HL-60/S4 treated with phorbol 12-myristate 13-acetate at 8.2 ng/mL for 4 days and 3 days (cell line): ENCODE results near the gene SLC25A6.
"Not testable (repeated sequence)": the region's sequence is repeated elsewhere in the genome, so short reads cannot be mapped to it uniquely, and the experiment has no call there.

Experiments used
- in situ Hi-C: fragments of 300-500 bp; cut with MboI; formaldehyde crosslinking; loops from 2 replicates; pipeline ENCODE4 v1.15.0; 2022; ENCODE audit warnings: low sequenced_read_pairs

The SLC25A6 gene

DNA sequence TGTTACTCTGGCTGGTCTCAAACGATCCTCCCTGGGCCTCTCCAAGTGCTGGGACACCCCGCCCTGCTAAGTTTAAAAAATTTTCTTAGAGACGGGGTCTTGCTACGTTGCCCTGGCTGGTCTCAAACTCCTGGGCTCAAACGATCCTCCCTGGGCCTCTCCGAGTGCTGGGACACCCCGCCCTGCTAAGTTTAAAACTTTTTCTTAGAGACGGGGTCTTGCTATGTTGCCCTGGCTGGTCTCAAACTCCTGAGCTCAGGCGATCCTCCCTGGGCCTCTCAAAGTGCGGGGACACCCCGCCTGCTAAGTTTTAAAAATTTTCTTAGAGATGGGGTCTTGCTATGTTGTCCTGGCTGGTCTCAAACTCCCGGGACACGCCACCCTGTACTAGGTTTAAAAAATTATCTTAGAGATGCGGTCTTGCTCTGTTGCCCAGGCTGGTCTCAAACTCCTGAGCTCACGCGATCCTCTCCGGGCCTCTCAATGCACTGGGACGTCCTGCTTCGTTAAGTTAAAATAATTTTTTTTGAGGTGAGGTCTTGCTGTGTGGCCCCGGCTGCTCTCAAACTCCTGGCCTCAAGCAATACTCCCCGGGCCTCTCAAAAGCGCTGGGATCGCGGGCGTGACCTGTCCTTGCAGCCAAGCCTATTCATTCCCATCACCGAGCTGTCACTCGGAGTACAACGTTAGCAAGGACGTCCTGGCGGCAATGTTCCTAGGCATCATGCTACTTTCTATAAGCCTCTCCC, 1.1 kb downstream of the SLC25A6 start:
- in situ Hi-C loops = no loop called here

DNA sequence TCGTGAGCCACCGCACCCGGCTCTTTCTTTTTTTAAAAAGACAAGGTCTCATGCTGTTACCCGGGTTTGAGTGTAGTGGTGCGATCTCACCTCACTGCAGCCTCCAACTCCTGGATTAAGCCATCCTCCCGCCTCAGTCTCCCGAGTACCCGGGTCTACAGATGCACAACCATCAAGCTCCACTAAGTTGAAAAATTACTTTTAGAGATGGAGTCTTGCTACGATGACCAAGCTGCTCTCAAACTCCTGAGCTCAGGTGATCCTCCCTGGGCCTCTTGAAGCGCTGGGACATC, 2.0 kb downstream of the SLC25A6 start:
- in situ Hi-C loops = no loop called here

DNA sequence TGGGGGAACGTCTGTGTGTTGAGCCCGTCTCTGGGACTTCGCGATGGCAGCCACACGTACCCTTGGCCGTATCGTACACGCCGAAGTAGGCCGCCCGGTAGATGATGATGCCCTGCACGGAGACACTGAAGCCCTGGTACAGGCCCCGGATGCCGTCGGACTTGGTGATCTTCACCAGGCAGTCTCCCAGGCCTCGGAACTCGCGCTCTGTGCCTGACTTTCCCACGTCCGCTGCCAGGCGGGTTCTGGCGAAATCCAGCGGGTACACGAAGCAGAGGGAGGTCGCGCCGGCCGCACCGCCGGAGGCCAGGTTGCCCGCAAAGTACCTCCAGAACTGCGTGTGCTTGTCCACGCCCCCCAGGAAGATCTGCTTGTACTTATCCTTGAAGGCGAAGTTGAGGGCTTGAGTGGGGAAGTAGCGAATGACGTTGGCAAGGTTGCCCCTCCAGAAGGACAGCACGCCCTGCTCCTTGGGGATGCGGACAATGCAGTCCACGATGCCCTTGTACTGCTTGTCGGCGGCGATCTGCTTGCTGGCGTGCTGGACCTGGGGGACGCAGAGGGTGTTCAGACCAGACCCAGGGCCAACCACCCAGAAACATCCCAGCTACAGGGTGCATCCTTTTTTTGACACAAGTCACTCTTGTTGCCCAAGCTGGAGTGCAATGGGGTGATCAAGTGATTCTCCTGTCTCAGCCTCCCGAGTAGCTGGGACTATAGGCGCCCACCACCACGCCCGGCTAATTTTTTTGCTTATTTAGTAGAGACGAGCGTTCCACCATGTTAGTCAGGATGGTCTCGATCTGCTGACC, 2.5 kb downstream of the SLC25A6 start:
- in situ Hi-C loops = no loop called here

DNA sequence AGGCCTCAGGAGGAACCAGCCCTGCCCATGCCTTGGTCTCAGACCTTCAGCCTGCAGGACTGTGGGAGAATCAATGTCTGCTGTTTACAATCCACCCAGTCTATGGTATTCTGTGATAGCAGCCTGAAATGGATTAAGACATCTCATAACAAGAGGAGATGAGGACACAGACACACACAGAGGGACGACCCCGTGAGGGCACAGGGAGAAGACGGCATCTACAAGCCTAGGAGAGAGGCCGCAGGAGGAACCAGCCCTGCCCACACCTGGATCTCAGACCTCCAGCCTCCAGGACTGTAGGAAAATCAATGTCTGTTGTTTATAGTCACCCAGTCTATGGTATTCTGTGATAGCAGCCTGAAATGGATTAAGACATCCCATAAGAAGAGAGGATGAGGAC, 3.3 kb downstream of the SLC25A6 start:
- in situ Hi-C loops = no loop called here

DNA sequence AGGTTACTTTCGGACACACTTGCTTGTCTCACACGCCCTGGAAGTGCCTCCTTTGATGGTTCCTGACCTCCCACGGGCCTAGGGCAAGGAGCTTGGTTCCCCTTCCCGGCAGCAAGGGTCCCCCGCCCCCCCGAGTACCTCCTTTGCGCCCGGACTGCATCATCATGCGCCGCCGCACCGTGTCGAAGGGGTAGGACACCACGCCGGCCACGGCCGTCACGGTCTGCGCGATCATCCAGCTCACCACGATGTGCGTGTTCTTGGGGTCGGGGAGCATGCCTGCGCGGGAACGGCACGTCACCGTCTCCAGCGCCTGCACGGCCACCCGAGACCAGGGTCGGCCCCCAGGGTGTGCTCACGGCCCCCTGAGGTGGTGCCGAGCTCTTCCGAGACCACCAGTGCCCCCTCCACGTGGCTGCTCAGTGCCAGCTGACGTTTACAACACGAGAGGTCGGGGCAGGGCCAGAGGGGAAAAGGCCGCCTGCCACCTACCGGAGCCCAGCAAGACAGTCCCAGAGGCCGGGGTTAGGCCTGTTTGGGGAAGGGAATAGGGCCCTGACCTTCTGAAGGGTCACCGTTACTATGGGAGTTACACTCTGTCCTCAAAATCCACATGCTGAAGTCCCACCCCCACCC, 4.7 kb downstream of the SLC25A6 start:
- in situ Hi-C loops = no loop called here

DNA sequence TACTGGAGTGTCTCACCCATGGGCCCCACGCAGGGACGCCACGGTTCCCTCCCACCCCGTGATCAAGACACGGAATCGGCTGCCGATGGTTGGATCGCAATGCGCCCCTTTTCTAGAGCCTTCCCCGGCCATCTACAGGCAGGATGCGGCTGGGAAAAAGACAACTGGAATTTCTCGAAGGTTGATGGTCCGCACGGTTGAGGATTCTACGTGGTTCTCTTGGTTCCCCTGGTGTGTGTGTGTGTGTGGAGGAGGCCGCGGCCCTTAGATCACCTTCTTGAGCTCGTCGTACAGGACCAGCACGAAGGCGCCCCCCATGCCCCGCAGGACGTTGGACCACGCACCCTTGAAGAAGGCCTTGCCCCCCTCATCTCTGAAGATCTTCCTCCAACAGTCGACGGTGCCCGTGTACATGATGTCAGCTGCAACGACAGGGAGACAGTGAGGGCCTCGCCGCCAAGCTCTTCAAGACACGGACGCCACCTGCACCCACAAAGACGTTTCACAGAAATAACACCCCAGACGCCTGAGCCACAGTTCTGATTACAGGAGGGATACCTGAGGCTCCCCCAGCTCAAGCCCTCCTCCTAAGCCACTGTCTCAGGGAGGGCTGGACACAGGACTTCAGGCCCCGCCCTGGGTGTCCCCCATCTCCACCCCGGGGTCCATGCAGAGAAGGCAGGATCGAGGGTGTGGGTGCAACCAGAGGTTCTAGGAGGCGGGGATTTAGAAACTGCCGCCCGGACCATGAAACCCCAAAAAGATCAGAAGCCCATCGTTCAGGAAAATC, 5.4 kb downstream of the SLC25A6 start:
- in situ Hi-C loops = no loop called here

DNA sequence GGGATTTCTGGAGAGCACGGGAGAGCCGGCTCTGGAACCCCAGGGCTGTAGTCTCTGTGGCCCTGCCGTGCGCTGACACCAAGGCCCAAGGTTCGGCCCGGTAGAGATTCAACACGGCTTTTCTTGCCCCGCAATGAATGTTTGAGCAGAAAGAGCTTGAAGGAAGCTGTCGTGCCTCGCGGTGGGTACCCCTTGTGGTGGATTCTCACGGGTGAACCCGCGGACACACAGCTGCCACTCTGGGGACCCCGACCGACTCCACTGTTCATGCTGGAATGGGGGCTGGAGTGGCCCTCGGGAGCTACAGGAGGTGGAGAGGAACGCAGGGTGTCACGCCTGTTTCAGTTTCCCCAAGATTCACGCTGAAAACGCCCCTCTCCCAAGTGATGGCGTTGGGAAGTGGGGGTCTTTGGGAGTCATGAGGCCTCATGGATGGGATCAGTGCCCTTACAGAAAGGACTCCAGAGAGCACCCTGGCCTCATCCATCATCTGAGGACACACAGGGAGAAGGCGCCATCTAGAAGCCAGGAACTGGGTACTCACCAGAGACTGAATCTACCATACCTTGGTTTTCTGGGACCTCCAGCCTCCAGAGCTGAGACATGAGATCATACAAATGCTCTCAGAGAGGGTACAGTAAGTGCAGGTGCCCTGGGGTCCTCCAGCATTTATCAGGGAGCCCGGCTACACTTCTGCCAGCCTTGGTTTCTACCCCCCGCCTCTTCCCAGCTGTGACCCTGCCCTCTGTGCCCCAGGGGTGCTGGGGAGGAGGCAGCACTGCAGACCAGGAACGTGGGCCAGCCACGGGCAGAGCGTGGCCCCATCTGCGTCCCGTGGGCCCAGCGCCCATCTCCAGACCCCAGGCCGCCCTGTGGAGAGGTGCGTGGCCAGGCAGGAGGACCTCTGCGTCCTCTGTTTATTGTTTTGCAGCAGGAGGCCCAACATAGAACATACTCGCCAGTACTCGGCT, 6.4 kb downstream of the SLC25A6 start:
- in situ Hi-C loops = no loop called here

DNA sequence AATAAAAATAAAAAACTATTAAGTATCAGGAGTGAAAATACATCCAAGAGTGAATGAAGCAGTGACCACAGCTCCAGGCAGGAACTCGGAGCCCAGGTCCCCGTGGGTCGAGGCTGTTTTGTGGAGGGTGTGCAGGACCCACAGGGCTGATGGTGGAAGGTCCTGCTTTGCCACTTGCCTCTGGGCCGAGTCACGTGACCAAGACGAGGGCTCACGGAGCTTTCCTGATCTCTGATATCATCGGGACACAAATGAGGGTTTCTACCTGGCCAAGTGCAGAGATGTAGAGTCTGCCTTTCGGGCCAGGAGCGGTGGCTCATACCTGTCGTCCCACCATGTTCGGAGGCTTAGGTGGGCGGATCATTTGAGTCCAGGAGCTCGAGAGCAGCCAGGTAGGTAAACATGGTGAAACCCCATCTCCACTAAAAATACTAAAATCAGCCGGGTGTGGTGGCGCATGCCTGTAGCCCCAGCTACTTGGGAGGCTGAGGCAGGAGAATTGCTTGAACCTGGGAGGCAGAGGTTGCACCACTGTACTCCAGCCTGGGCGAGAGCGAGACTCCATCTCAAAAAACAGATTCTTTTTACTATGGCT, 7.2 kb downstream of the SLC25A6 start:
- in situ Hi-C loops = no loop called here

DNA sequence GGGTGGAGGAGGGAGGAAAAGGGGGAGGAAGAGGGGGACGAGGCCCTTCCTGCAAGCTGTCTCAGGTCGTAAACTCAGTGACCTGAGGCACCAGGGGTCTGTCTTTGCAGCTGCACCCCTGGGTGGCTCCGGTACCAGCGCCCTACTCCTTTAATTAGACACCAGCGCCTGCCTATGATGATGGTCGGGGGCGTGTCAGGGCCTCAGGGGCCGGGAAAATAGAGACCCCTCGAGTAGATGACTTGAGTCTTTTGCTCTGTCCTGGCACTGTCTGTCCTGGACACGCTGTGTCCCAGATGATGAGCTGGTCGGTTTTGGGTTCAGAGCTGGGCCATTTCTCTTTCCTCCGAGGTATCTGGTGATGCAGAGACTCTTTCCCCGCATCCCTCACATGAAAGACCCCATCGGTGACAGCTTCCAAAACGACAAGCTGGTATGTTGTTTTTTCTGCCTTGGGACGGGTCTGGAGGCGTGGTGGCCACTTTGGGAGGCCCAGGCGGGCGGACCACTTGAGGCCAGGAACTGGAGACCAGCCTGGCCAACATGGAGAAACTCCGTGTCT, 11.2 kb downstream of the SLC25A6 start:
- in situ Hi-C loops = no loop called here

DNA sequence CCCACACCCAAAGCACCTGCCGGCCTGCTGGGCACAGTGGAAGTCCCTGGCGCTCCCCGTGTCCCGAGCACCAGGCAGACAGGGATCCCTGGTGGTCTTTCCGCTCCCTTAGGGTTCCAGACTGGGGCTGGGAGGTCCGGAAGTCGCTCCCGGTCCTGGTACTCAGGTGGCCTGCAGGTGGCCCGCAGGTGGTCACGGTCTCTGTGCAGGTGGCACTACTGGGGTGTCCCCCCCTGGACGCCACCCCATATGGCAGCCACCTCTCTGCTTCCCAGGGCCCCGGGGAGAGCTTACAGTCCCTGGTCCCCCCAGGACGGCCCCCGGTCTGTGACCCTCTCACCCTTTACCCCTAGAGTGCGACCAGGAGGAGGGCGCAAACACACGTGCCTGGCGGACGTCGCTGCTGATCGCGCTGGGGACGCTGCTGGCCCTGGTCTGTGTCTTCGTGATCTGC, 13.6 kb downstream of the SLC25A6 start:
- in situ Hi-C loops = no loop called here

DNA sequence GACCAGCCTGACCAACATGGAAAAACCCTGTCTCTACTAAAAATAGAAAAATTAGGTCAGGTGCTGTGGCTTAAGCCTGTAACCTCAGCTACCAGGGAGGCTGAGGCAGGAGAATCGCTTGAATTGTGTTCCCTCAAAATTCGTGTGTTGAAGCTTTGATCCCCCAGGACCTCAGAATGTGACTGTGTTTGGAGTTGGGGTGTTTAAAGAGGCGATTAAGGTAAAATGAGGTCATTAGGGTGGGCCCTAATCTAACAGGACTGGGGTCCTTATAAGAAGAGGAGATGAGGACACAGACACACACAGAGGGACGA, 23.6 kb downstream of the SLC25A6 start:
- in situ Hi-C loops = no loop called here

DNA sequence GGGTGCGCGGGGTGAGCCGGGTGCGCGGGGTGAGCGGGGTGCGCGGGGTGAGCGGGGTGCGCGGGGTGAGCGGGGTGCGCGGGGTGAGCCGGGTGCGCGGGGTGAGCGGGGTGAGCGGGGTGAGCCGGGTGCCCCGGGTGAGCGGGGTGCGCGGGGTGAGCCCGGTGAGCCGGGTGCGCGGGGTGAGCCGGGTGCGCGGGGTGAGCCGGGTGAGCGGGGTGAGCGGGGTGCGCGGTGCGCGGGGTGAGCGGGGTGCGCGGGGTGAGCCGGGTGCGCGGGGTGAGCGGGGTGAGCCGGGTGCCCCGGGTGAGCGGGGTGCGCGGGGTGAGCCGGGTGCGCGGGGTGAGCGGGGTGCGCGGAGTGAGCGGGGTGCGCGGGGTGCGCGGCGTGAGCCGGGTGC, 25.6 kb downstream of the SLC25A6 start:
- in situ Hi-C loops = not testable (repeated sequence)

DNA sequence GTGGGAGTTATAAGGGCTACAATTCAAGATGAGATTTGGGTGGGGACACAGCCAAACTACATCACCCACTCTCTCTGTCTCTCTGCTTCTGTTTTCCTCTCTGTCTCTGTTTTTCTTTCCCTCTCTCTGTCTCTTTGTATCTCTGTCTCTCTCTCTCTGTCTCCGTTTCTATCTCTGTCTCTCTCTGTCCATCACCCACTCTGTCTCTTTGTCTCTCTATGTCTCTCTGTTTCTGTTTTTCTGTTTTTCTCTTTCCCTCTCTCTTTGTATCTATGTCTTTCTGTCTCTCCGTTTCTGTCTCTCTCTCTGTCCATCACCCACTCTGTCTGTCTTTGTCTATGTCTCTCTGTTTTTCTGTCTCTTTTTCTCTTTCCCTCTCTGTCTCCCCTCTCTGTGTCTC, 30.0 kb downstream of the SLC25A6 start:
- in situ Hi-C loops = no loop called here

DNA sequence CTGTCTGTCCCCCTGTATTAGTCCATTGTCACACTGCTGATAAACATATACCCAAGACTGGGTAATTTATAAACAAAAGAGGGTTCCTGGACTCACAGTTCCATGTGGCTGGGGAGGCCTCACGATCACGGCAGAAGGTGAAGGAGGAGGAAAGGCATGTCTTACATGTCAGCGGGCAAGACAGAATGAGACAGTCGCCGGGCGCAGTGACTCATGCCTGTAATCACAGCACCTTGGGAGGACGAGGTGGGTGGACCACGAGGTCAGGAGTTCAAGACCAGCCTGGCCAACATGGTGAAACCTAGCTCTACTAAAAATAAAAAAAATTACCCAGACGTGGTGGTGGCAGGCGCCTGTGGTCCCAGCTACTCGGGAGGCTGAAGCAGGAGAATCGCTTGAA, 30.6 kb downstream of the SLC25A6 start:
- in situ Hi-C loops = no loop called here

DNA sequence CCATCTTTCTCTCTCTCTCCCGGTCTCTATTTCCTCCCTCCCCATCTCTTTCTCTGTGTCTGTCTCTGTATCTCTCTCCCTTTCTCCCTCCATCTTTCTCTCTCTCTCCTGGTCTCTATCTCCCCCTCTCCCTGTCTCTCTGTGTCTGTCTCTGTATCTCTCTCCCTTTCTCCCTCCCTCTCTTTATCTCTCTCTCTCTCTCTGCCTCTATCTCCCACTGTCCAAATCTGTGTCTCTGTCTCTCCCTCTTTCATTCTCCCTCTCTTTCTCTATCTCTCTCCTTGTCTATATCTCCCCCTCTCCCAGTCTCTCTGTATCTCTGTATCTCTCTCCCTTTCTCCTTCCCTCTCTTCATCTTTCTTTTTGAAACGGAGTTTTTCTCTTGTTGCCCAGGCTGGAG, 31.7 kb downstream of the SLC25A6 start:
- in situ Hi-C loops = no loop called here

DNA sequence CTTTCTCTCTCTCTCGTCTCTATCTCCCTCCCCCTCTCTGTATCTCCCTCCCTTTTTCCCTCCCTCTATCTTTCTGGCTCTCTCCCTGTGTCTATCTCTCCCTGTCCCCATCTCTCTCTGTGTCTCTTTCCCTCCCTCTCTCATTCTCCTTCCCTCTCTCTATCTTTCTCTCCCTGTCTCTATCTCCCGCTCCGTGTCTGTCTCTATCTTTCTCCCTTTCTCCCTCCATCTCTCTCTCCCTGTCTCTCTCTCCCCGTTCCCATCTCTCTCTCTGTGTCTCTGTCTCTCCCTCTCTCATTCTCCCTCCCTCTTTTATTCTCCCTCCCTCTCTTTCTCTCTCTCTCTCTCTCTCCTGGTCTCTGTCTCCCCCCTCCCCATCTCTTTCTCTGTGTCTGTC, 32.4 kb downstream of the SLC25A6 start:
- in situ Hi-C loops = no loop called here

DNA sequence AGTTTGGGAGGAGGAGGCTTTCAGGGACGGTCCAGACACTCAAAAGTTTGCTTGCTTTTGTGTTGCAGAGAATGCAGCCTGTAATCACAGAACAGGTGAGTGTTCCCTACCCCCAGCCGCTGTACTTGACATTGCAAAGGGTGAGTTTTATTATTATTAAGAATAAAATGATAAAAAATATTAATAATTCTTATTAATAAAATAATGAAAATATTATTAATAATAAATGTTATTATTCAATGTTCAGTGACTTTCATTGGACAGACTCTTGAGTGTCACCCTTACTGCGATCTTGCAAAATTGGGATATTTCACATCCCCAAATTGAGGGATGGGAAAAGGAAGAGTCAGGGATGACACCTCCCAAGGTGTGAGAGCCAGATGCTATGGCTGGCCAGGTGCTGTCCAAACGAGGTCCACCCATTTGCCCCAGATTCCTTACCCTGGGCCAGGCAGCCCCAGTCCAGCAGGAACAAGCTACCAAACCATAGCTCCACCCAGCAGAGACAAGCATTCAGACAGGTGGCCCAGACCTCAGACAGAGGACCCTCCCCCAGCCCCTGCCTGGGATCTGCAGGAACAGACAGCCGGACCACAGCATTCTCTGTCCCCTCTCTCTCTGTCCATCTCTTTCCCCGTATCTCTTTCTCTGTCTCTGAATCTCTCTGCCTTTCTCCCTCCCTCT, 33.0 kb downstream of the SLC25A6 start:
- in situ Hi-C loops = no loop called here

DNA sequence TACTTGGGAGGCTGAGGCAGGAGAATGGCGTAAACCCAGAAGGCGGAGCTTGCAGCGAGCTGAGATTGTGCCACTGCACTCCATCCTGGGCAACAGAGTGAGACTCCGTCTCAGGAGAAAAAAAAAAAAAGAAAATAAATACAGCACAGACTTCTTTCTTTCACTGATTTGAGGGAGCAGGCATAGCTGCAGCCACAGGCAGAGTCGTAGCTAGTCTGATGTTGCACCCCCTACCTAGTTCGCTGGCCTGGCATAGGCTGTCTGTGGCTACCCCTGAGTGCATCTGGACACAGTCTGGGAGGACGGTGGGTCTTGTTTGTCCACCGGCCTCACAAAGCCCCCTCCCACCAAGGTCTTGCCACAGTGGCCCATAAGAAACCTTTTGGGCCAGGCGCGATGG, 33.9 kb downstream of the SLC25A6 start:
- in situ Hi-C loops = no loop called here
